Measurements from ENCODE around the gene MTFP1.

DNA sequence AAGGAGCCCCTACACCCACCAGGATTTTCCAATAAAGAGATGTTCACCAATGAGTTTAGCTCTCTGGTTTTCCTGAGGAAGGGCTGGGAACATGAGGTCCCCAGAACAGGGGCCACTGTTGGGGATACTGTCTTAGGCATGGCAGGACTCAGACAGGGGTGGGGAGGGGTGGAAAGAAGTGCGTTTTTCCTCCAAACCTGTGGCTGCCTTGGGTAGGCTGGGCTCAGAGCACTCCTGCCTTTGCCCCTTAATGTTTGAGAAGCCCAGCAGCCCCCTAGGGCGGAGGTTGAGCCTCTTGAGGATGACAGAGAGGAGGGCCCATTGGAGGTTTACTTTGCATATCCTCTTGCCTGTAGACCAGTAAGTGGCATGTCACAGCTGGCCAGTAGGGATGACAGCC, 10.6 kb downstream of the MTFP1 start:
- TF ChIP-seq, protein P1, sequence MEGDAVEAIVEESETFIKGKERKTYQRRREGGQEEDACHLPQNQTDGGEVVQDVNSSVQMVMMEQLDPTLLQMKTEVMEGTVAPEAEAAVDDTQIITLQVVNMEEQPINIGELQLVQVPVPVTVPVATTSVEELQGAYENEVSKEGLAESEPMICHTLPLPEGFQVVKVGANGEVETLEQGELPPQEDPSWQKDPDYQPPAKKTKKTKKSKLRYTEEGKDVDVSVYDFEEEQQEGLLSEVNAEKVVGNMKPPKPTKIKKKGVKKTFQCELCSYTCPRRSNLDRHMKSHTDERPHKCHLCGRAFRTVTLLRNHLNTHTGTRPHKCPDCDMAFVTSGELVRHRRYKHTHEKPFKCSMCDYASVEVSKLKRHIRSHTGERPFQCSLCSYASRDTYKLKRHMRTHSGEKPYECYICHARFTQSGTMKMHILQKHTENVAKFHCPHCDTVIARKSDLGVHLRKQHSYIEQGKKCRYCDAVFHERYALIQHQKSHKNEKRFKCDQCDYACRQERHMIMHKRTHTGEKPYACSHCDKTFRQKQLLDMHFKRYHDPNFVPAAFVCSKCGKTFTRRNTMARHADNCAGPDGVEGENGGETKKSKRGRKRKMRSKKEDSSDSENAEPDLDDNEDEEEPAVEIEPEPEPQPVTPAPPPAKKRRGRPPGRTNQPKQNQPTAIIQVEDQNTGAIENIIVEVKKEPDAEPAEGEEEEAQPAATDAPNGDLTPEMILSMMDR (conservative IDR thresholded peaks at IDR 0.05; ENCODE audit: low read depth, low read length) = no peak
- no peak for TF ChIP-seq EZH2 (IDR thresholded peaks at IDR 0.05; ENCODE audit: borderline replicate concordance, low read depth, low read length, poor library complexity, severe bottlenecking)
